SU-DHL-6 (cell line): ENCODE data around the gene CFAP54.

Experiments
- H2AFZ ChIP-seq: fragments of 200-600 bp; sonication (generic); 2 replicates; pipeline ENCODE4 v1.6.1; 2014; ENCODE audit warnings: low read depth, mild to moderate bottlenecking, moderate library complexity, mixed read lengths, antibody characterized with exemption, low read length; ENCODE audit not compliant: severe bottlenecking
- H3F3A ChIP-seq: fragments of 200-600 bp; shearing (Covaris generic); 2 replicates; pipeline ENCODE4 v1.6.0; 2016; ENCODE audit warnings: antibody characterized with exemption, mild to moderate bottlenecking; ENCODE audit not compliant: insufficient read depth
- H3K27ac ChIP-seq: fragments of 200-600 bp; sonication (generic); 2 replicates; pipeline ENCODE4 v1.5.1; 2016; ENCODE audit warnings: low read depth, mild to moderate bottlenecking, low read length, moderate library complexity, mixed read lengths
- H3K27me3 ChIP-seq: fragments of 200-600 bp; sonication (generic), shearing (Covaris generic); 2 replicates; pipeline ENCODE4 v1.6.0; 2014; ENCODE audit warnings: mild to moderate bottlenecking, low read length
- H3K36me3 ChIP-seq: fragments of 200-600 bp; sonication (generic); 2 replicates; pipeline ENCODE4 v1.6.1; 2014; ENCODE audit warnings: mild to moderate bottlenecking, low read length, mixed read lengths
- H3K4me2 ChIP-seq: fragments of 300-600, 200-600 bp; shearing (Covaris generic), sonication (generic); 2 replicates; pipeline ENCODE4 v1.6.0; 2014; ENCODE audit warnings: low read length, low read depth, mild to moderate bottlenecking; ENCODE audit not compliant: poor library complexity, severe bottlenecking
- H3K4me3 ChIP-seq: fragments of 200-600 bp; sonication (generic); 2 replicates; pipeline ENCODE4 v1.5.1; 2014; ENCODE audit warnings: antibody characterized with exemption, low read length, mild to moderate bottlenecking, mixed read lengths; ENCODE audit not compliant: insufficient read depth, poor library complexity, severe bottlenecking
- H3K79me2 ChIP-seq: fragments of 200-600 bp; sonication (generic); 2 replicates; pipeline ENCODE4 v1.6.1; 2014; ENCODE audit warnings: mild to moderate bottlenecking, low read length, moderate library complexity; ENCODE audit not compliant: insufficient read depth
- H3K9ac ChIP-seq: fragments of 200-600 bp; sonication (generic); 2 replicates; pipeline ENCODE4 v1.7.0; 2014; ENCODE audit warnings: mild to moderate bottlenecking, low read length
- H3K9me2 ChIP-seq: fragments of 200-600 bp; sonication (generic); replicated peaks from 2 replicates; pipeline ENCODE4 v1.6.1; 2014; ENCODE audit warnings: low read length; ENCODE audit not compliant: insufficient read depth
- H3K9me3 ChIP-seq: fragments of 200-600 bp; sonication (generic); 2 replicates; pipeline ENCODE4 v1.6.1; 2014; ENCODE audit warnings: low read length, mixed read lengths; ENCODE audit not compliant: insufficient read depth
- H4K20me1 ChIP-seq: fragments of 200-600 bp; sonication (generic); 2 replicates; pipeline ENCODE4 v1.6.1; 2014; ENCODE audit warnings: low read depth, mild to moderate bottlenecking, antibody characterized with exemption, low read length, moderate library complexity, mixed read lengths
- EZH2phosphoT487 ChIP-seq: fragments of 200-600 bp; sonication (generic), shearing (Covaris generic); conservative IDR thresholded peaks from 2 replicates; pipeline ENCODE4 v1.6.1; 2018; ENCODE audit warnings: mild to moderate bottlenecking, antibody characterized with exemption, low read length, moderate library complexity, mixed read lengths
- TF ChIP-seq, protein P1 (sequence below): fragments of 200-600 bp; sonication (generic); IDR thresholded peaks from one replicate; pipeline ENCODE4 v1.5.1; 2017; ENCODE audit warnings: antibody characterized with exemption, mild to moderate bottlenecking, low read length, moderate library complexity; ENCODE audit not compliant: insufficient read depth, poor library complexity, severe bottlenecking

The CFAP54 gene

DNA sequence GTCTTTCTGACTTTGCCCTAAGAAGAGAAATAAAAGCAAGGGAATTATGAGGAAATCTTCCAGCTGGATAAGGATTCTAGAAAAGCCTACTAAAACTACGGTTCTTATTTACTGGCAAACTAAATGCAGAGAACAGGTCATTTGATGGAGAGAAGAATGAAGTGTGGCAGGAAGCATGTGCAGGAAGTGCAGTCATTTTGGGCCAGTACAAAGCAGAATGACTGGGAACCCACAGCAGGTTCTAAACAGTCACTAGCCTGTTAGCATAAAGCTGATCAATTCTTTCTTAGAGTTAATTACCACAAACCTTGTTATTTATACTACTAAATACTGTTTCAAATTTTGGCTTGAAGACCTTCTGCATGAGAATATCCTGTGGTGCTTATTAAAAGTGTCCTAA is 36.7 kb downstream of the CFAP54 start:
- H3K4me2 ChIP-seq, result no peak overlapping the region
- no peaks in the 10 kb centered on the region for H3K9me3 ChIP-seq
- H3K9ac ChIP-seq, result no peak overlapping the region
- no peaks in the 10 kb centered on the region for H4K20me1 ChIP-seq
- H3K4me3 ChIP-seq, result no peak overlapping the region
- TF ChIP-seq, protein P1, sequence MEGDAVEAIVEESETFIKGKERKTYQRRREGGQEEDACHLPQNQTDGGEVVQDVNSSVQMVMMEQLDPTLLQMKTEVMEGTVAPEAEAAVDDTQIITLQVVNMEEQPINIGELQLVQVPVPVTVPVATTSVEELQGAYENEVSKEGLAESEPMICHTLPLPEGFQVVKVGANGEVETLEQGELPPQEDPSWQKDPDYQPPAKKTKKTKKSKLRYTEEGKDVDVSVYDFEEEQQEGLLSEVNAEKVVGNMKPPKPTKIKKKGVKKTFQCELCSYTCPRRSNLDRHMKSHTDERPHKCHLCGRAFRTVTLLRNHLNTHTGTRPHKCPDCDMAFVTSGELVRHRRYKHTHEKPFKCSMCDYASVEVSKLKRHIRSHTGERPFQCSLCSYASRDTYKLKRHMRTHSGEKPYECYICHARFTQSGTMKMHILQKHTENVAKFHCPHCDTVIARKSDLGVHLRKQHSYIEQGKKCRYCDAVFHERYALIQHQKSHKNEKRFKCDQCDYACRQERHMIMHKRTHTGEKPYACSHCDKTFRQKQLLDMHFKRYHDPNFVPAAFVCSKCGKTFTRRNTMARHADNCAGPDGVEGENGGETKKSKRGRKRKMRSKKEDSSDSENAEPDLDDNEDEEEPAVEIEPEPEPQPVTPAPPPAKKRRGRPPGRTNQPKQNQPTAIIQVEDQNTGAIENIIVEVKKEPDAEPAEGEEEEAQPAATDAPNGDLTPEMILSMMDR, result no peak
- TF ChIP-seq EZH2phosphoT487, result no peak
- H3F3A ChIP-seq, result no peaks in the 10 kb centered on the region
- no peak overlapping the region for H3K27ac ChIP-seq
- no peak overlapping the region for H2AFZ ChIP-seq
- H3K79me2 ChIP-seq, result no peaks in the 10 kb centered on the region
- H3K36me3 ChIP-seq, result no peaks in the 10 kb centered on the region
- H3K9me2 ChIP-seq, result no peaks in the 10 kb centered on the region
- H3K27me3 ChIP-seq, result no peaks in the 10 kb centered on the region

DNA sequence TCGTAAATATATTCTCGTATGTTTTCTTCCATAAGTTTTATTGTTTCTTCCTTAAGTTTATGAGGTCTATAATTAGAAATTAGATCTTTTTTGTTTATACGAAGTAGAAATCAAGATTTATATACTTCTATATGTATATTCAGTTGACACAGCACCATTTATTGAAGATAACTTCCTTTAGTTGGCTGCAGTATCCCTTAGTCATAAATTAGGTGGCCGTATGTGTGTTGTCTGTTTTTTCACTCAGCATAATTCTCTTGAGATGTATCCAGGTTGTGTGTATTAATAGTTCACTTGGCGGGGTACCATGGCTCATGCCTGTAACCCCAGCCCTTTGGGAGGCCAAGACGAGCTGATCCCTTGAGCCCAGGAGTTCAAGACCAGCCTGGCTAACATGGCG is 40.5 kb downstream of the CFAP54 start:
- no peaks in the 10 kb centered on the region for H3K27me3 ChIP-seq
- H3K9me3 ChIP-seq, result no peaks in the 10 kb centered on the region
- H2AFZ ChIP-seq, result no peak overlapping the region
- H3K4me3 ChIP-seq, result no peak overlapping the region
- H3K36me3 ChIP-seq, result no peaks in the 10 kb centered on the region
- no peaks in the 10 kb centered on the region for H3K9me2 ChIP-seq
- H3K4me2 ChIP-seq, result no peak overlapping the region
- H3K79me2 ChIP-seq, result no peaks in the 10 kb centered on the region
- H4K20me1 ChIP-seq, result no peaks in the 10 kb centered on the region
- H3K27ac ChIP-seq, result no peak overlapping the region
- no peak for TF ChIP-seq EZH2phosphoT487
- H3F3A ChIP-seq, result no peaks in the 10 kb centered on the region
- H3K9ac ChIP-seq, result no peak overlapping the region

DNA sequence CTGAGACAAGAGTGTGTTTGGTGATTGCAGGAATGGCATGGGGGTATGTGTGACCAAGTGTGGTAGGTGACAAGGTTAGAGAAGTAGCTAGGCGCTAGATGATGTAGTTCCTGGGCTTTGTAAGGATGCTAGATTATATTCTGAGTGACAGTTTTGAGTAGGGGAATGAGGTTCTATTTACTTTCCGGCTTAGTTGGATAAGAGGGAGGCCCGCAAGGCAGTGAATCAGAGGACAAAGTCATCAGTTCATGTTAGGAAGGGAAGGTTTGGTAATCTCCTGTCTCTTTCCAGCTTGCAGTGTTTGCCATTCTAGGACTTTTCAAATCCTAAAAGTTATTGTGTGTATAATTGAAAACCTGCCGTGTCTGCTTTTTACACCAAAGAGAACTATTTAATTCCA is 45.0 kb downstream of the CFAP54 start:
- H3K4me3 ChIP-seq, result no peak overlapping the region
- no peaks in the 10 kb centered on the region for H4K20me1 ChIP-seq
- no peak overlapping the region for H2AFZ ChIP-seq
- H3K9me3 ChIP-seq, result no peaks in the 10 kb centered on the region
- TF ChIP-seq, protein P1, result no peak
- no peak for TF ChIP-seq EZH2phosphoT487
- H3K9ac ChIP-seq, result no peak overlapping the region
- no peaks in the 10 kb centered on the region for H3F3A ChIP-seq
- no peaks in the 10 kb centered on the region for H3K36me3 ChIP-seq
- H3K4me2 ChIP-seq, result no peak overlapping the region
- no peaks in the 10 kb centered on the region for H3K27me3 ChIP-seq
- no peaks in the 10 kb centered on the region for H3K79me2 ChIP-seq
- no peak overlapping the region for H3K27ac ChIP-seq
- H3K9me2 ChIP-seq, result no peaks in the 10 kb centered on the region

DNA sequence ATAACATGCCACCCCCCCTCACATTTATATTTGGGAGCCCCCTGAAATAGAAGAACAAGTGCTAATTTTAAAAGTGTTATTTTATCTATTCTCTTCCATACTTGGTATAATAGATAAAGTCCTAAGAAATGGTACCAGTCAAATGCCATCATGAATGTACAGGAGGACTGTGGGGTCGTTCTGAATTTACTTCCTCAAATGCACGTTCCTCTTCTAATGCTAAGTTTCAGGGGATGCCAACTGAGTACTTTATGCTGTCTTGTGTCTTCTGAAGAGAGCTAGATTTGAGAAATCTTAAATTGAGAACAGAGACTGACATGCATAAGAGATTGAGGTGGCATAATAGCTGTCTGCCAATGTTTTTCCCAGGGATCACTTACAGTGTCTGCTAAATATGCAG is 59.0 kb downstream of the CFAP54 start:
- no peak overlapping the region for H3K9ac ChIP-seq
- no peaks in the 10 kb centered on the region for H3K79me2 ChIP-seq
- H3K4me2 ChIP-seq, result no peak overlapping the region
- TF ChIP-seq, protein P1, result no peak
- no peak for TF ChIP-seq EZH2phosphoT487
- H3K36me3 ChIP-seq, result no peaks in the 10 kb centered on the region
- no peaks in the 10 kb centered on the region for H3K9me2 ChIP-seq
- no peaks in the 10 kb centered on the region for H3K27me3 ChIP-seq
- H3F3A ChIP-seq, result no peaks in the 10 kb centered on the region
- H4K20me1 ChIP-seq, result no peaks in the 10 kb centered on the region
- H3K4me3 ChIP-seq, result no peak overlapping the region
- H3K27ac ChIP-seq, result no peak overlapping the region
- H3K9me3 ChIP-seq, result no peaks in the 10 kb centered on the region
- H2AFZ ChIP-seq, result no peak overlapping the region
